OCI-LY3 (cell line): ENCODE data around the gene MACC1.
A peak's percentile ranks its signal among the peaks of the same experiment; 100 is the strongest.

Experiments
- H2AFZ ChIP-seq: fragments of 200-600, 300-600 bp; shearing (Covaris generic); 2 replicates; pipeline ENCODE4 v1.6.0; 2014; ENCODE audit warnings: antibody characterized with exemption, low read depth, low read length
- H3K27ac ChIP-seq: fragments of 200-600, 300-600 bp; sonication (generic); 2 replicates; pipeline ENCODE4 v1.5.1; 2014; ENCODE audit warnings: mild to moderate bottlenecking, low read length, moderate library complexity, mixed read lengths
- H3K27me3 ChIP-seq: fragments of 200-600, 300-600 bp; sonication (generic); 2 replicates; pipeline ENCODE4 v1.6.1; 2014; ENCODE audit warnings: low read depth, low read length, mixed read lengths
- H3K36me3 ChIP-seq: fragments of 200-600, 300-600 bp; sonication (generic); replicated peaks from 2 replicates; pipeline ENCODE3; 2014; ENCODE audit warnings: low read depth, low read length, mixed read lengths
- H3K4me1 ChIP-seq: fragments of 300-600, 200-600 bp; sonication (generic); 2 replicates; pipeline ENCODE4 v1.6.1; 2014; ENCODE audit warnings: low read length, mixed read lengths
- H3K4me2 ChIP-seq: fragments of 200-600, 300-600 bp; sonication (generic); 2 replicates; pipeline ENCODE4 v1.6.1; 2014; ENCODE audit warnings: low read length, mixed read lengths
- H3K4me3 ChIP-seq: fragments of 300-600, 200-600 bp; sonication (generic); 2 replicates; pipeline ENCODE4 v1.5.1; 2014; ENCODE audit warnings: antibody characterized with exemption, mild to moderate bottlenecking, low read length, moderate library complexity
- H3K79me2 ChIP-seq: fragments of 300-600, 200-600 bp; shearing (Covaris generic); 2 replicates; pipeline ENCODE4 v1.6.1; 2014; ENCODE audit warnings: mild to moderate bottlenecking, low read length, mixed read lengths
- H3K9ac ChIP-seq: fragments of 300-600, 200-600 bp; shearing (Covaris generic); 2 replicates; pipeline ENCODE4 v1.6.0; 2014; ENCODE audit warnings: mild to moderate bottlenecking, low read length, moderate library complexity
- H3K9me3 ChIP-seq: fragments of 200-600, 300-600 bp; shearing (Covaris generic); 2 replicates; pipeline ENCODE4 v1.6.1; 2014; ENCODE audit warnings: low read length, mixed read lengths; ENCODE audit not compliant: insufficient read depth
- H4K20me1 ChIP-seq: fragments of 200-600, 300-600 bp; sonication (generic); 2 replicates; pipeline ENCODE4 v1.6.1; 2016; ENCODE audit warnings: low read length, mixed read lengths; ENCODE audit not compliant: insufficient read depth
- CTCF ChIP-seq: fragments of 200-600, 300-600 bp; sonication (generic); IDR thresholded peaks from 2 replicates; pipeline ENCODE4 v1.5.1; 2014; ENCODE audit warnings: antibody characterized with exemption, low read length, low read depth
- EZH2phosphoT487 ChIP-seq: fragments of 200-600 bp; shearing (Covaris generic); IDR thresholded peaks from 2 replicates; pipeline ENCODE4 v1.6.1; 2018; ENCODE audit warnings: antibody characterized with exemption, mixed run types, low read depth

Gene MACC1

GRCh38 chr7:20172736-20173334 lies 44.3 kb downstream of the MACC1 start:
- H3K9ac ChIP-seq: no peak overlapping the region
- no peak overlapping the region for H3K4me3 ChIP-seq
- H2AFZ ChIP-seq: no peak overlapping the region
- peaks cover 7% of the 10 kb centered on the region; the same call in 1 of the 2 replicates for H3K4me1 ChIP-seq
- H3K79me2 ChIP-seq: no peaks in the 10 kb centered on the region
- H3K36me3 ChIP-seq: peaks cover 3% of the 10 kb centered on the region
- no peak overlapping the region for H3K27ac ChIP-seq
- H3K27me3 ChIP-seq: no peaks in the 10 kb centered on the region
- TF ChIP-seq EZH2phosphoT487 (no peak), CTCF (peak; percentile 71)
- no peaks in the 10 kb centered on the region for H4K20me1 ChIP-seq
- no peak overlapping the region for H3K4me2 ChIP-seq
- no peaks in the 10 kb centered on the region for H3K9me3 ChIP-seq

- no peak overlapping the region for H2AFZ ChIP-seq
- no peak overlapping the region for H3K4me3 ChIP-seq
- H3K36me3 ChIP-seq: peaks cover 7% of the 10 kb centered on the region
- no peak overlapping the region for H3K27ac ChIP-seq
- H3K4me1 ChIP-seq: 0 out of 2 replicates have a peak, but pooled peaks cover 7% of the 10 kb centered on the region
- no peaks in the 10 kb centered on the region for H4K20me1 ChIP-seq
- H3K4me2 ChIP-seq: no peak overlapping the region
- H3K27me3 ChIP-seq: no peaks in the 10 kb centered on the region
- TF ChIP-seq CTCF: no peak
- no peak for TF ChIP-seq EZH2phosphoT487
- H3K9ac ChIP-seq: no peak overlapping the region
- no peaks in the 10 kb centered on the region for H3K9me3 ChIP-seq
- no peaks in the 10 kb centered on the region for H3K79me2 ChIP-seq
Observed at GRCh38 chr7:20170633-20171032, 46.6 kb downstream of the MACC1 start.

- H3K9ac ChIP-seq: no peak overlapping the region
- no peaks in the 10 kb centered on the region for H3K27me3 ChIP-seq
- peaks cover 7% of the 10 kb centered on the region for H3K36me3 ChIP-seq
- TF ChIP-seq CTCF (no peak), EZH2phosphoT487 (no peak)
- H3K9me3 ChIP-seq: no peaks in the 10 kb centered on the region
- H2AFZ ChIP-seq: no peak overlapping the region
- H4K20me1 ChIP-seq: no peaks in the 10 kb centered on the region
- H3K4me3 ChIP-seq: no peak overlapping the region
- H3K27ac ChIP-seq: no peak overlapping the region
- 0 out of 2 replicates have a peak, but pooled peaks cover 7% of the 10 kb centered on the region for H3K4me1 ChIP-seq
- H3K79me2 ChIP-seq: no peaks in the 10 kb centered on the region
- no peak overlapping the region for H3K4me2 ChIP-seq
Observed at GRCh38 chr7:20165146-20165510, 52.1 kb downstream of the MACC1 start.

GRCh38 chr7:20164425-20165145 lies 52.6 kb downstream of the MACC1 start:
- Histone ChIP-seq H3K4me1 (0 out of 2 replicates have a peak, but pooled peaks cover 7% of the 10 kb centered on the region), H3K27me3 (no peaks in the 10 kb centered on the region), H2AFZ (no peak overlapping the region), H4K20me1 (no peaks in the 10 kb centered on the region), H3K79me2 (no peaks in the 10 kb centered on the region), H3K4me2 (no peak overlapping the region), H3K9ac (no peak overlapping the region), H3K27ac (no peak overlapping the region), H3K36me3 (peaks cover 7% of the 10 kb centered on the region), H3K4me3 (no peak overlapping the region), H3K9me3 (no peaks in the 10 kb centered on the region)
- TF ChIP-seq CTCF (no peak), EZH2phosphoT487 (no peak)
